HCT116 (cell line): ENCODE measurements around the gene GRIN3B. TPM values are rescaled to one million over a fixed set of nuclear protein-coding genes. Genes with fewer than 3 reads are reported as not detected.

Experiments
- ATAC-seq: fragments of 200-7000 bp; cut with Tn5 transposase; 2 replicates; pipeline ENCODE4 v1.9.1; 2020; ENCODE audit warnings: mild to moderate bottlenecking, moderate library complexity
- BruUV-seq: library from RNA; stranded (reverse); fragments of 400-500 nt; replicated peaks from 2 replicates; lab custom pipeline; 2021; lab: Mats Ljungman, UMichigan
- CTCF ChIA-PET: fragments of 300-600 bp; sonication (Branson Sonifier 250); formaldehyde crosslinking; loops from one replicate; lab custom pipeline; 2021; ENCODE audit warnings: antibody characterized with exemption; lab: Charles Lee
- POLR2A ChIA-PET: fragments of 300-600, 350-600 bp; sonication (Branson Sonifier 250); formaldehyde crosslinking; loops from one replicate; lab custom pipeline; 2021; ENCODE audit warnings: antibody characterized with exemption; lab: Charles Lee
- RAD21 ChIA-PET, 2 experiments: fragments of 300-600 bp; sonication (Branson Sonifier 250); formaldehyde crosslinking; loops; one replicate each; lab custom pipeline; 2023; ENCODE audit warnings: low total read pairs in 2 of 2; ENCODE audit not compliant: uncharacterized antibody in 2 of 2, unreplicated experiment in 2 of 2, low non-redundant PET in 1 of 2; lab: Charles Lee
- DNase-seq: peaks from one replicate; pipeline ENCODE4 v3.0.0-alpha.2; 2010; ENCODE audit warnings: low read depth, low spot score
- H2AFZ ChIP-seq: fragments of 200-600 bp; shearing (Covaris generic), sonication (generic); 2 replicates; pipeline ENCODE4 v1.6.1; 2017; ENCODE audit warnings: low read depth, mixed run types, mixed read lengths, antibody characterized with exemption, low read length; ENCODE audit not compliant: poor library complexity, severe bottlenecking
- H3K27ac ChIP-seq: 2 replicates; pipeline ENCODE4 v1.5.1; 2012; ENCODE audit warnings: low read depth, low read length
- H3K27me3 ChIP-seq: fragments of 200-600 bp; sonication (generic); 2 replicates; pipeline ENCODE4 v1.6.1; 2016; ENCODE audit warnings: mixed run types, low read length, mixed read lengths; ENCODE audit not compliant: insufficient read depth
- H3K36me3 ChIP-seq, 2 experiments: fragments of 200-500 bp in 1 of 2; fragments of 200-600 bp in 1 of 2; sonication (Bioruptor generic) in 1 of 2; sonication (generic) in 1 of 2; 2 replicates each; pipeline versions ENCODE4 v1.5.1 to v1.6.1; 2014 to 2016; ENCODE audit warnings: low read length in 2 of 2, inconsistent platforms in 1 of 2, mixed read lengths in 1 of 2, mixed run types in 1 of 2; ENCODE audit not compliant: insufficient read depth in 2 of 2, control insufficient read depth in 1 of 2
- H3K4me1 ChIP-seq, 2 experiments: fragments of 200-600 bp in 1 of 2; sonication (generic) in 1 of 2; 2 replicates each; pipeline versions ENCODE4 v1.5.1 to v1.6.1; 2012 to 2017; ENCODE audit warnings: low read length in 2 of 2, inconsistent platforms in 1 of 2, mild to moderate bottlenecking in 1 of 2, mixed read lengths in 1 of 2, mixed run types in 1 of 2, moderate library complexity in 1 of 2; ENCODE audit not compliant: insufficient read depth in 2 of 2, control insufficient read depth in 1 of 2
- H3K4me2 ChIP-seq: fragments of 200-600 bp; sonication (generic); 2 replicates; pipeline ENCODE4 v1.6.1; 2017; ENCODE audit warnings: mixed run types, low read length, mixed read lengths
- H3K4me3 ChIP-seq, 2 experiments: fragments of 200-600 bp in 1 of 2; sonication (generic) in 1 of 2; replicated peaks in 1 of 2; 2 replicates each; pipeline ENCODE4 v1.5.1; 2011 to 2016; ENCODE audit warnings: low read length in 2 of 2, control low read depth in 1 of 2, low read depth in 1 of 2, mild to moderate bottlenecking in 1 of 2, mixed read lengths in 1 of 2, mixed run types in 1 of 2
- H3K79me2 ChIP-seq: fragments of 200-600 bp; sonication (generic); 2 replicates; pipeline ENCODE4 v1.6.1; 2017; ENCODE audit warnings: mild to moderate bottlenecking, mixed run types, low read length, moderate library complexity, mixed read lengths; ENCODE audit not compliant: insufficient read depth
- H3K9ac ChIP-seq: fragments of 200-600 bp; sonication (generic); 2 replicates; pipeline ENCODE4 v1.6.1; 2016; ENCODE audit warnings: low read length, mixed read lengths
- H3K9me2 ChIP-seq: fragments of 200-600 bp; sonication (generic), shearing (Covaris generic); 2 replicates; pipeline ENCODE4 v1.6.1; 2017; ENCODE audit warnings: mixed run types, mild to moderate bottlenecking, moderate library complexity; ENCODE audit not compliant: insufficient read depth
- H3K9me3 ChIP-seq, 2 experiments: fragments of 200-500 bp in 1 of 2; fragments of 200-600 bp in 1 of 2; sonication (Bioruptor generic) in 1 of 2; sonication (generic) in 1 of 2; 2 replicates each; pipeline ENCODE4 v1.6.1; 2014 to 2017; ENCODE audit warnings: low read length in 2 of 2, mixed read lengths in 2 of 2, inconsistent platforms in 1 of 2, low read depth in 1 of 2, mild to moderate bottlenecking in 1 of 2, mixed run types in 1 of 2, moderate library complexity in 1 of 2; ENCODE audit not compliant: control insufficient read depth in 1 of 2, insufficient read depth in 1 of 2
- H4K20me1 ChIP-seq: fragments of 200-600 bp; sonication (generic), shearing (Covaris generic); 2 replicates; pipeline ENCODE4 v1.6.1; 2017; ENCODE audit warnings: mixed run types, mild to moderate bottlenecking, moderate library complexity; ENCODE audit not compliant: insufficient read depth
- CBX3 ChIP-seq: IDR thresholded peaks from 2 replicates; pipeline ENCODE4 v1.6.1; 2012; ENCODE audit warnings: low read depth
- CEBPB ChIP-seq: IDR thresholded peaks from 2 replicates; pipeline ENCODE4 v1.6.1; 2012; ENCODE audit warnings: low read depth
- EGR1 ChIP-seq: IDR thresholded peaks from 2 replicates; pipeline ENCODE4 v1.6.1; 2012; ENCODE audit warnings: low read depth
- EZH2 ChIP-seq: fragments of 200-600 bp; sonication (generic); IDR thresholded peaks from 2 replicates; pipeline ENCODE4 v1.6.1; 2017; ENCODE audit warnings: antibody characterized with exemption, mixed run types
- FOSL1 ChIP-seq: IDR thresholded peaks from 2 replicates; pipeline ENCODE4 v1.6.1; 2012; ENCODE audit warnings: low read depth
- JUND ChIP-seq: IDR thresholded peaks from 2 replicates; pipeline ENCODE4 v1.6.1; 2012
- MAX ChIP-seq: IDR thresholded peaks from 2 replicates; pipeline ENCODE4 v1.6.1; 2012
- POLR2A ChIP-seq: IDR thresholded peaks from 2 replicates; pipeline ENCODE4 v1.7.0; 2011; ENCODE audit warnings: borderline replicate concordance; ENCODE audit not compliant: insufficient read depth, insufficient read length; ENCODE audit errors: extremely low read depth
- SIN3A ChIP-seq: IDR thresholded peaks from 2 replicates; pipeline ENCODE4 v1.6.1; 2012; ENCODE audit warnings: low read depth
- SP1 ChIP-seq: IDR thresholded peaks from 2 replicates; pipeline ENCODE4 v1.6.1; 2012; ENCODE audit warnings: low read depth
- SRF ChIP-seq: IDR thresholded peaks from 2 replicates; pipeline ENCODE4 v1.6.1; 2012; ENCODE audit warnings: low read depth
- TCF7L2 ChIP-seq: IDR thresholded peaks from 2 replicates; pipeline ENCODE4 v1.7.0; 2011; ENCODE audit warnings: borderline replicate concordance, inconsistent platforms; ENCODE audit not compliant: insufficient read depth, insufficient read length; ENCODE audit errors: extremely low read depth
- YY1 ChIP-seq: IDR thresholded peaks from 2 replicates; pipeline ENCODE4 v1.6.1; 2011; ENCODE audit warnings: low read length, low read depth, moderate library complexity, mild to moderate bottlenecking; ENCODE audit not compliant: insufficient replicate concordance; ENCODE audit errors: extremely low read depth
- ZFX ChIP-seq: fragments of 450-650 bp; IDR thresholded peaks from 2 replicates; pipeline ENCODE4 v1.6.1; 2017
- ZNF274 ChIP-seq: fragments of 200-500 bp; sonication (Bioruptor generic); IDR thresholded peaks from 2 replicates; pipeline ENCODE4 v1.6.1; 2014; ENCODE audit warnings: mild to moderate bottlenecking, low read depth, low read length, inconsistent platforms
- intact Hi-C: fragments of 100-400 bp; cut with micrococcal nuclease; formaldehyde crosslinking; loops from 2 replicates; pipeline ENCODE4 v1.10.0; 2022
- total RNA-seq: library from RNA; stranded (reverse); gene quantifications from one replicate; pipeline ENCODE4 v1.2.1, GENCODE V29; 2021; ENCODE audit not compliant: unreplicated experiment
- TF ChIP-seq, protein P1 (sequence below), 3 experiments: fragments of 200-600 bp in 1 of 3; sonication (generic) in 1 of 3; IDR thresholded peaks in 2 of 3; conservative IDR thresholded peaks in 1 of 3; 2 replicates each; pipeline ENCODE4 v1.5.1; 2012 to 2017; ENCODE audit warnings: low read depth in 2 of 3, low read length in 2 of 3, antibody characterized with exemption in 1 of 3, borderline replicate concordance in 1 of 3, control low read depth in 1 of 3, mild to moderate bottlenecking in 1 of 3, mixed read lengths in 1 of 3, mixed run types in 1 of 3, moderate library complexity in 1 of 3; ENCODE audit not compliant: insufficient read depth in 1 of 3
- TF ChIP-seq, protein P2 (sequence below): IDR thresholded peaks from 2 replicates; pipeline ENCODE4 v1.6.1; 2012; ENCODE audit warnings: low read depth

The GRIN3B gene
- total RNA-seq, 1 experiment from 2014 or later, result 0.69 TPM

DNA sequence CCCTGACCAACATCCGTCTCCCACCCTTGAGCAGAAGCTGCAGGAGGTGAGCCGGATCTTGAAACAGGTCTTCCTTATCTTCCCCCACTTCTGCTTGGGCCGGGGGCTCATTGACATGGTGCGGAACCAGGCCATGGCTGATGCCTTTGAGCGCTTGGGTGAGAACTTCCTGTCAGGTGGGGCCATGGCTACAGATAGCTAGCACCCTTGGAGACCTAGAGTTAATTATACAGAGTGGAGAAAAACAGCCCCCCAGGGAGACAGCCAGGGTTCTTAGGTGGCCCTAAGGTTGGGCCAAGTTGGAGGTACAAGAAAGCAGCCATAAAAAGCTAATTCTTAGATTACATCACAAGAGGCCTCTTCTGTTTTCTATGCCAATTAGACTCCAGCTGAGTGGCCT, 57.9 kb downstream of the GRIN3B start:
- Histone ChIP-seq H3K9me2 (no peaks in the 10 kb centered on the region), H3K4me2 (no peak overlapping the region), H4K20me1 (no peaks in the 10 kb centered on the region), H3K9me3 (no peaks in the 10 kb centered on the region), H3K4me3 (no peak overlapping the region), H3K79me2 (no peaks in the 10 kb centered on the region), H3K9ac (no peak overlapping the region), H2AFZ (no peak overlapping the region), H3K36me3 (peaks cover 2 to 4% of the 10 kb centered on the region in 2 experiments; a peak in 3 of 4 replicates), H3K27me3 (no peaks in the 10 kb centered on the region), H3K4me1 (peaks cover 4 to 14% of the 10 kb centered on the region in 2 experiments; a peak in 3 of 4 replicates)
- RAD21 ChIA-PET, result no interaction called here
- no peak for ATAC-seq
- intact Hi-C loops, result no loop called here
- CTCF ChIA-PET, result no interaction called here
- POLR2A ChIA-PET, result no interaction called here
- BruUV-seq, result TSS peak; percentile 40
- TF ChIP-seq JUND, result no peak
- no peak for TF ChIP-seq EGR1
- no peak for TF ChIP-seq SIN3A
- TF ChIP-seq, protein P1, sequence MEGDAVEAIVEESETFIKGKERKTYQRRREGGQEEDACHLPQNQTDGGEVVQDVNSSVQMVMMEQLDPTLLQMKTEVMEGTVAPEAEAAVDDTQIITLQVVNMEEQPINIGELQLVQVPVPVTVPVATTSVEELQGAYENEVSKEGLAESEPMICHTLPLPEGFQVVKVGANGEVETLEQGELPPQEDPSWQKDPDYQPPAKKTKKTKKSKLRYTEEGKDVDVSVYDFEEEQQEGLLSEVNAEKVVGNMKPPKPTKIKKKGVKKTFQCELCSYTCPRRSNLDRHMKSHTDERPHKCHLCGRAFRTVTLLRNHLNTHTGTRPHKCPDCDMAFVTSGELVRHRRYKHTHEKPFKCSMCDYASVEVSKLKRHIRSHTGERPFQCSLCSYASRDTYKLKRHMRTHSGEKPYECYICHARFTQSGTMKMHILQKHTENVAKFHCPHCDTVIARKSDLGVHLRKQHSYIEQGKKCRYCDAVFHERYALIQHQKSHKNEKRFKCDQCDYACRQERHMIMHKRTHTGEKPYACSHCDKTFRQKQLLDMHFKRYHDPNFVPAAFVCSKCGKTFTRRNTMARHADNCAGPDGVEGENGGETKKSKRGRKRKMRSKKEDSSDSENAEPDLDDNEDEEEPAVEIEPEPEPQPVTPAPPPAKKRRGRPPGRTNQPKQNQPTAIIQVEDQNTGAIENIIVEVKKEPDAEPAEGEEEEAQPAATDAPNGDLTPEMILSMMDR (IDR thresholded peaks at IDR 0.05 in 2 of 3, conservative IDR thresholded peaks at IDR 0.05 in 1 of 3; ENCODE audit: borderline replicate concordance in 1 of 3, insufficient read depth in 1 of 3, low read depth in 2 of 3, low read length in 2 of 3), result no peak
- TF ChIP-seq FOSL1, result no peak
- TF ChIP-seq TCF7L2, result no peak
- no peak for TF ChIP-seq CBX3
- TF ChIP-seq CEBPB, result no peak
- TF ChIP-seq SP1, result no peak
- TF ChIP-seq POLR2A, result no peak
- no peak for TF ChIP-seq ZNF274
- TF ChIP-seq EZH2, result no peak
- TF ChIP-seq MAX, result no peak
- no peak for TF ChIP-seq SRF
- no peak for TF ChIP-seq ZFX
- TF ChIP-seq YY1, result no peak
- TF ChIP-seq, protein P2, sequence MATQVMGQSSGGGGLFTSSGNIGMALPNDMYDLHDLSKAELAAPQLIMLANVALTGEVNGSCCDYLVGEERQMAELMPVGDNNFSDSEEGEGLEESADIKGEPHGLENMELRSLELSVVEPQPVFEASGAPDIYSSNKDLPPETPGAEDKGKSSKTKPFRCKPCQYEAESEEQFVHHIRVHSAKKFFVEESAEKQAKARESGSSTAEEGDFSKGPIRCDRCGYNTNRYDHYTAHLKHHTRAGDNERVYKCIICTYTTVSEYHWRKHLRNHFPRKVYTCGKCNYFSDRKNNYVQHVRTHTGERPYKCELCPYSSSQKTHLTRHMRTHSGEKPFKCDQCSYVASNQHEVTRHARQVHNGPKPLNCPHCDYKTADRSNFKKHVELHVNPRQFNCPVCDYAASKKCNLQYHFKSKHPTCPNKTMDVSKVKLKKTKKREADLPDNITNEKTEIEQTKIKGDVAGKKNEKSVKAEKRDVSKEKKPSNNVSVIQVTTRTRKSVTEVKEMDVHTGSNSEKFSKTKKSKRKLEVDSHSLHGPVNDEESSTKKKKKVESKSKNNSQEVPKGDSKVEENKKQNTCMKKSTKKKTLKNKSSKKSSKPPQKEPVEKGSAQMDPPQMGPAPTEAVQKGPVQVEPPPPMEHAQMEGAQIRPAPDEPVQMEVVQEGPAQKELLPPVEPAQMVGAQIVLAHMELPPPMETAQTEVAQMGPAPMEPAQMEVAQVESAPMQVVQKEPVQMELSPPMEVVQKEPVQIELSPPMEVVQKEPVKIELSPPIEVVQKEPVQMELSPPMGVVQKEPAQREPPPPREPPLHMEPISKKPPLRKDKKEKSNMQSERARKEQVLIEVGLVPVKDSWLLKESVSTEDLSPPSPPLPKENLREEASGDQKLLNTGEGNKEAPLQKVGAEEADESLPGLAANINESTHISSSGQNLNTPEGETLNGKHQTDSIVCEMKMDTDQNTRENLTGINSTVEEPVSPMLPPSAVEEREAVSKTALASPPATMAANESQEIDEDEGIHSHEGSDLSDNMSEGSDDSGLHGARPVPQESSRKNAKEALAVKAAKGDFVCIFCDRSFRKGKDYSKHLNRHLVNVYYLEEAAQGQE, result no peak
- TF ChIP-seq, all 23 proteins: peak for 0
- H3K27ac ChIP-seq, result no peak overlapping the region
- no peak for DNase-seq
